DMS79 (cell line): Measurements from ENCODE around the gene DCHS2.
A peak's percentile ranks its signal among the peaks of the same experiment; 100 is the strongest.

Experiments
- DNase-seq: peaks from one replicate; lab custom pipeline; 2025; lab: John Stamatoyannopoulos, UW

Gene DCHS2

GRCh38 chr4:154450966-154451365, 40.6 kb downstream of the DCHS2 start:
- no peak for DNase-seq

DNA sequence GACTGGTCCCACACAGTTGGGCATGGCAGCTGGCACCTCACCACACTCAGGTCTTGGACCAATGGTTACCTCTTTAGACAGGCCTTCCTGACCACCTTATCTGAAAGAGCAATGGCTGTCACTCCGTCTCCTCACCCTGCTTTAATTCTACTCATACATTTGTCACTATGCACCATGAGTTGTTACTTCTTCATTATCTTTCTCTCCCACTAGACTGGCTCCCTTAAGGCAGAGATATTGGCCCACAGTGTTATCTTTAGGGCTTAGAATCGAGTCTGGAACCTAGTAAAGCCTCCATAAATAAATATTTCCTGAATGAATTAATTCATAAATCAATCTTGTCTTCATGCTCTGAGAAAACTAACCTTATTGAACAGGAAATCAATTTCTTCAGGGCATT, 46.6 kb downstream of the DCHS2 start:
- no peak for DNase-seq

DNA sequence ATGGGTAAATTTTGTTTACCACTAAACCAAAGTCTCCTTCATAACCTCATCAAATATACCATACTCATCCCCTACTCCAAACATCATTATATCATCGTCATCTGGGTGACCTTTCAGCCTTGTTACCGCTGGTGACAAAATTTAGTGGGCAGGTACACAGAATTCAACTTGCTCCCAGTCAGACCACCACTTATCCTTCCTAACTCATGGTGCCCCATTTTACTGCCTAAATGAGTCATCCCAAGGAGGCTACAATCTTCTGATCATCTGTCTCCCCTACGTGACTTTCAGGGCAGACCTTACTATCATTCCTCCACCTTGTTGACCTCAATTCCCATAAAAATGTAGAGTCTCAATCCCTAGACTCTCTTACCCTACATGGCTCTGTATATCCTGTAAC, 49.6 kb downstream of the DCHS2 start:
- no peak for DNase-seq

DNA sequence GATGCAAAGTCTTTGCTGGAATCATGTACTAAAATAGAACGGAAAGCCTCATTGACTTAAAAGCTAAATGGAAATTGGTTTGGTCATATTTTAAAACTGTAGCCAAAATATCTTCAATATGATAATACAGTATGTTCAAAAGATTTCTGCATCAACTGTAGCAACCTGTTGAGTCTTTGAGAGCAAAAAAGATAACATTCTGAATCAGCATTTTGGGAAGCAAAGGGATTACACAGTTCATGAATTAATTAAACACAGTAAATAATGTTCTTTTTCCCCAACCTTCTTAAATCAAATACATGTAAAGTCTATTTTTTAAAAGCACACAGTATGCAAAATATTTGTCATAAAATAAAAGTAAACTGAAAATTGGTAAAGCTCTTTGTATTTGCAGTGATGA, 50.5 kb downstream of the DCHS2 start:
- no peak for DNase-seq

- DNase-seq = no peak
Measured at GRCh38 chr4:154439224-154439623, 52.4 kb downstream of the DCHS2 start.

- no peak for DNase-seq
Measured at GRCh38 chr4:154435895-154436294, 55.7 kb downstream of the DCHS2 start.

- DNase-seq = no peak
Measured at GRCh38 chr4:154433543-154433942, 58.1 kb downstream of the DCHS2 start.

DNA sequence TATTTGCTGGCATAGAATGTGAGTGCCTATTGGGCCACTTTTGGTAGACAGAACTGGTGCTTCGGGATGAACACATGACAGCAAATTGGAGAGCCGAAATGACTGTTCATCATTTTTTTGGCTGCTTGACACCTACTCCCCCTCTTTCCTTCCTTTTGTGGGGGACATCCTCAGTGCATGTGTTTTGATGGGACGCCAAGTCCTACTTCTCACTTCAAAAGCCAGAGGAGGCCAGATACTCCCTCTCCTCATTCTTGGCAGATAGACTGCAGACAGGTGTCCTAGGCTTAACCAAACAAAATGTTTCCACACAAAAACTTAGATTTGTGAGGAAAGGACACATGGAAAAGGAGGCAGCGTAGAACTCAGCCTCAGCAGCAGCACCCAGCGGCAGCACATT, 62.4 kb downstream of the DCHS2 start:
- no peak for DNase-seq

DNA sequence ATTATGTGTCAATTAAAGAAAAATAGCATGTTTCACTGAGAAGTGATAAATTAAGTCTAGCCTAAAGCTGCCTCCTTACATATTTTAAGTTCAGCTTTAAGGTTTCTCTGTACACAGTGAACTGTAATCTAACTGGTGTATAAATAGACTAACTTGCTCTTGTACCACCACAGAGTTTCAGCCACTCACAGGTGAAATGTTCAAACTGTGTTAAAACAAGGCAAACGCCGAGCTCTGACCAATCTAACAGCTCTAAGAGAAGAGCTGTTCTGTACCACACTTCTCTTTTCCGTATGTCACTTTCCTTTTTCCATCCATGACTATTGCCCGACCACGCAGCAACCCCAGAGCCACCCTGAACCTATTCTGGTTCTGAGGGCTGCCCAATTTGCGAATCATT, 64.5 kb downstream of the DCHS2 start:
- no peak for DNase-seq

GRCh38 chr4:154425514-154425913, 66.1 kb downstream of the DCHS2 start:
- peak; percentile 31 for DNase-seq

GRCh38 chr4:154424810-154425484, 66.7 kb downstream of the DCHS2 start:
- DNase-seq = no peak

GRCh38 chr4:154422152-154422551, 69.4 kb downstream of the DCHS2 start:
- no peak for DNase-seq

DNA sequence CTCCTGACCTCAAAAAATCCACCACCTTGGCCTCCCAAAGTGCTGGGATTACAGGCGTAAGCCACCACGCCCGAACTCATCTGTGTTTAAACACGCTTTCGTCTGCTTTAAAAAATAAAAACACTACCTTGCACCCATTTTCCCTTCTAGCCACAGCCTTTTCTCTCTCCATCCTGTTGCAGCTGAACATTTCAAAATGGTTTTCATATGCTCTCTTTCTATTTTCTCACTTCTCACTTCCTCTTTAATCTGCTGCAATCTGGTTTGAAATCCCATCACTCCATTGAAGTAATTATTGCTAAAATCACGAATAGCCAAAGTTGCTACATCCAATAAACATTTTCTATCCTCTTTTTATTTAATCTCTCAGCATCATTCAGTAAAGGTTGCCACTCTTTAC, 70.0 kb downstream of the DCHS2 start:
- no peak for DNase-seq

GRCh38 chr4:154417373-154417673, 74.3 kb downstream of the DCHS2 start:
- no peak for DNase-seq

- DNase-seq = no peak
Measured at GRCh38 chr4:154416190-154416547, 75.4 kb downstream of the DCHS2 start.

DNA sequence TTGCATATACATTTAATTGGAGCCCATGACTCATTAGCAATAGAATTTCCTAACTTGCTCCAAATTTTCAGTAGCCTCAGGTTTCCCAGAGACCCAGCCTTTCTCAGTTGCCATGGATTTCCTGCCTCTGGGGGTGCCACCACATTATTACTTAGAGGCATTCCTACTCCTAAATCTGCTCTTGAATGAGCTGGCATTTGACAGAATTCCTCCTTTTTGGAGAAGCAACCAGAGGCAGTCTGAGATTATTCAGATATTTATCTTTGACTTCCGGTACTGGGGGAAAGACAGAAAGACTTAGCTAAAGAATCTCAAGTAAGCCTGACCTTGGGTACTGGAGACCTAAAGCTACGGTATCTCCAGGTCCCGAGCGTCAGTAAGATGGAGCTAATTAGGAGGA, 76.3 kb downstream of the DCHS2 start:
- no peak for DNase-seq

GRCh38 chr4:154414796-154415195, 76.8 kb downstream of the DCHS2 start:
- DNase-seq = no peak

DNA sequence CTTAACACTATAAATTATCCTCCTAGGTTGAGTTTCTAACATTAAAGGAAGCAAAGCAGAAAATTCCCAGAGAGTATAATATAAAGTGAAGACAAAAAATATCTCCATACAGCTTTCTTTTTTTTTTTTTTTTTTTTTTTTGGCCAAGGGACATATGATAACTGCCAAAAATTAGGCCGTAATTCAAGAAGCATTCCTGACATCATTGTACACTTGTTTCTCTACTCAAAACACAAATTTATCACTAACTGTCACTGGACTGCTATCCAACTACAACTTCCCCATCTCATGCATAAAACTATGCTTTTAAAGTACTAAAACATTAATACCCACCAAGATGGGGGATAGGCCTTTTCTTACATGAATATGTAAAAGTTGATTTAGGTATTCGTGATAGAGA, 77.2 kb downstream of the DCHS2 start:
- DNase-seq = no peak

GRCh38 chr4:154407443-154407842, 84.2 kb downstream of the DCHS2 start:
- no peak for DNase-seq

DNA sequence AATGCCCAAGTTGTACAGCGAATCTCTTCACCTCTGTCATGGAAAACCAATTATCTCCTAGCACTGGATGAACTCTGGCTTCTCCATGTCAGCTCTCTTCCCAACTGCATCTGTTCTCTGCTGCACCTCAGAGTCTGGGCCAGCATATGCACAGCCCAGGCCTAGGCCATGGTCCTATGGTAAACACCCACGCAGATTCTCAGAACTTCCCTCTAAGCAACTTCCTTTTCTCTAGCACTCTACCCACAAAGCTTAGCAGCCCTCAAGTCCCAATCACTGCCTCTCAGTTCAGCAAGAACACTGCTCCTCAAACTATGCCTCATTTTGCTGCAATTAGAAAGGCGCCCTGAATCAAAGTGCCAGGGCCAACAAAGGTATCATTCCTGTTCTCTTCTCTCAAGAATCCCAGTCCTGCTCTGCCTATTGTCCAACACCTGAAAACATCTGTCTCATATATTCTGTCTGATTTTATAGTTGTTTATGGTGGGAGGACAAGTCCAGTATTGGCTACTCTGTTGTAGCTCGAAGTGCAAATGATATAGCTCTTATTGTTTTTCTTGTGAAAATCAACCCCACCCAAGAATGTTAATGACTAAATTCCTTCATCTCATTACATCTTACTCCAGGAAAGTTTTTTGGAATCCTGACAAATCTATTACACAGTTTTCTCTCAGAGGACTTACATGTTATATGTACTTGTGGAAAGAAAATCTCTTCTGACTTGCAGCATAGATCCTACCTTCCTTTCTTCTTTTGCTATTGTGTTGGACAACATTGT, 85.4 kb downstream of the DCHS2 start:
- no peak for DNase-seq

GRCh38 chr4:154399259-154399974, 92.2 kb downstream of the DCHS2 start:
- DNase-seq = no peak

DNA sequence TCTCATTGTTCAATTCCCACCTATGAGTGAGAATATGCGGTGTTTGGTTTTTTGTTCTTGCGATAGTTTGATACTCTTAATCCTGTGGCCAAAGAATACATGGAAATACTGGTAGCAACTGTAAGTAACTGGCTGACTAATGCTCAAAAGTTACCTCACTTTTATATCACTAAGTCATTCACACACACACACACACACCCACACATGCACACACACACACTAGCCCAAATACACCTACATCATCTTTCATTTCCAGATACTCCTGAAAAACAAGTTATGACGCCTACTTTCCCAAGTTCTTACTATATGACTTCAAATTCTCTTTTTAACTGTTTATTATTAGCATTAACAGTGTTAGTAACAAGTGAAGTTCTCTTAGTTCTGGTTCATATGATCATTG, 101.3 kb downstream of the DCHS2 start:
- DNase-seq = no peak

DNA sequence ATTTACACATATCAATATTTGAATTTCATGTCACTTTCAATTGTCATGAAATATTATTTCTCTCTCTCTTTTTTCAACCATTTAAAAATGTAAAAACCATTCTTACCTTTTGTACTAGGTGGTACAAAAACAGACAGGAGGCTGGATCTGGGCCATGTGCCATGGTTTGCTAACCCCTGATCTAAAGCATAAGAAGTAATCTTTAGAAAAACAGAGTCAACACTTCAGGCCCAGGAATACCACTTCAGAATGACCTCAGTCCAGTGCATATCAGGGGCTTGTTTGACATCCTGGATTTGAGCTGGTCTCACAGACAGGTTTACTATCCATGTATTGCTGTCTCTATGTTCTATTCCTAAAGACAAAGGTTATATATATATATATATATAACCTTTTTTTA, 102.5 kb downstream of the DCHS2 start:
- DNase-seq = no peak
